HG02943 (cell line): ENCODE results near the gene ADGRF1.
A peak's percentile ranks its signal among the peaks of the same experiment; 100 is the strongest.
"Not testable (repeated sequence)": the region's sequence is repeated elsewhere in the genome, so short reads cannot be mapped to it uniquely, and the experiment has no call there.

ENCODE experiments used
- ATAC-seq: cut with Tn5 transposase; IDR thresholded peaks from one replicate; pipeline ENCODE4 v1.9.1; 2021; ENCODE audit warnings: mild to moderate bottlenecking, low read depth, moderate library complexity; ENCODE audit not compliant: unreplicated experiment

ADGRF1 gene

DNA sequence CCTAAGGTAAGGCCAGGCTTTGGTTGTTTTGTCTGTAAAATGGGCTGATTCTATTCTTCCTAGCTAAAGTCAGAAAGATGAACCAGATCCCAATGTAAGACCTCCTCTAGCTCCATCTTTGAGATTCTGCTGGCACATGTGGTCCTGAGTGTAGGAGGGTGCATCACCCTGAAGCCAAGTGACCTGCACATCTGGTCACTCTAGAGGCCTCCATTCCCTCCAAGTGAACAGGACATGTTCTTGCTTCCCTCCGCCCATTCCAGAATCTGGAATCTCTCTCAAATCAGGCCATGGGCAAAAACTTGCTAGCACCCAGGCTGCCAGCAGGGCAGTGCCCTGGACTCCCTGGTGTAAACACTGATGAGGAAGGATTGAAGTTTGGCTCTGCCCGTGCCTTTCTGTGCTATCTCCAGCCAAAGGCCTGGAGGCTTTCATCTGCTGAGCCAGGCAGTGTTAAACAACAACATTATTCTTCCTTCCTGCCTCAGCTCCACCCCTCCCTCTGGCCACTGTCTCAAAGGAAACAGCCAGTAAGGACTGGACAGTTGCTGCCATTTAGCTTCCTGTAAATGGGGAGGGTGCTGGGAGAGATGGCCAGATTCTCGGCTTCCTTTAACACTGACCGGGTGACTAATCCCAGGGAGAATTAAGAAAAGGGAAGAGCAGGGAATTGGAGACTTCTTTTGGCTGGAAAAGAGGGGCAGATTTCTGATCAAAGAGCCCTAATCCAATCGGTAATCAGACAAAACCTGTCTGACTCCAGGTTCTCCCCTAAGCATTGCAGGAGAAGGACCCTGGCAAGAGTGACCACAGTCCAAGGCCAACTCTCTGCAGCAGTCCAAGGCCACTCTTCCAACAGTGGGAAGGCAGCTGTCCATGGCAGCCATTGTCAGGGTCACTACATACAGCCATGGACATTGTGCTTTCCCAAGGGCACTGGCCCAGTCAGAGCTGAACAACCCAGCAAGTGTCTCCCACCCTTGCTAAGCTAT lies 19.5 kb upstream of the ADGRF1 start:
- ATAC-seq: no peak

DNA sequence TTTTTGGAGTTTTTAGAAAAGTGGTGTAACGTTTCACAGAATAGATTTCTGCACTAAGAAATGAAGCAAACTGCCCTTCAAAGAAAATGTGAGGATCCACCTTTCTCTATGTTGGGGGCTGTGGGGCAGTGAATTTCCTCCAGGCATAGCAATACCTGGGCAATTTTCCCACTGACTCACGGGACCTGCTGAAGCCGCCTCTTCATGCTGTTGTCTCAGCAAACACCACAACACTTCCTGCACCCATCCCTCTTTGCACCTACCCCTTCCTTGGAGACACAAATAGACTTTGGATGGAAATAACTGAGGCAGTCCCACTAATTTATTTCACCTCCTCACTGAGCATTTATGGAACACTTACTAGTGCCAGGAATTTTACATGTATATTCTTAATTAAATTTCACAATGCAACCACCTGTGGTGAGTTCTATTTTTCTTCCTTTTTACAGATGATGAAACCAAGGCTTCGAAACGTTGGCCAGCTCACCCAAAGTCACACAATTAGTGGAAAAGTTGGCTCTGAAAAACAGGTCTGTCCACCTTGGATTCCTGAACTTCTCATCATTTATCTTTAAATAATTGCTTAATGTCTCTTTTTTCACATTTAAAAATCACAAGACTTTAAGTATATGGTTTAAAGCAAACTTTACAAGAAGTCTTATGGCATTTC lies 17.2 kb upstream of the ADGRF1 start:
- no peak for ATAC-seq

DNA sequence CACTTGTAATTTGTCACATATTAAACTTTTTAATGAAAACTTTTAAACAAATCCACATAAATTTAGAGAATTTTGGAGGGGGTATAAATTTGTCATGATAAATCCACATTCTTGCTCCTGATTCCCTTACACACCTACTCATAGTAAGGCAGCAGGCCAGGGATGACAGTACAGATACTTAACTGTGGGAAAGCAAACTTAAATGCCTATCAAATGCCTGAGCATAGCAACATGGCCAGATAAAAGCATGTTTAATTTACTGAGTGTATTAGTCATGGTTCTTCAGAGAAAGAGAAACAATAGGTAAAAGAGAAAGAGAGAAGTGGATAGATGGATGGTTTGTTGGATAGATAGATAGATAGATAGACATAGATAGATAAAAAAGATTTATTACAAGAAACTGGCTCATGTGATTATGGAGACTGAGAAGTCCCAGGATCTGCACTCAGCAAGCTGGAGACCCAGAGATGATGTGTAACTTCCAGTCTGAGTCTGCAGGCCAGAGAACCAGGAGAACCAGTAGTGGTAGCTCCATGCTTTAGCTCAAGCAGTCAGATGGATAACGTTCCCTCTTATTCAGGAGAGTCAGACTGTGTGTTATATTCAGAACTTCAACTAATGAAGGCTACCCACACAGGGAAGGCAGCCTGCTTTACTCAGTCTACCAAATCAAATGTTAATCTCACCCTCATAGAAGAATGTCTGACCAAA lies 15.9 kb upstream of the ADGRF1 start:
- no peak for ATAC-seq

DNA sequence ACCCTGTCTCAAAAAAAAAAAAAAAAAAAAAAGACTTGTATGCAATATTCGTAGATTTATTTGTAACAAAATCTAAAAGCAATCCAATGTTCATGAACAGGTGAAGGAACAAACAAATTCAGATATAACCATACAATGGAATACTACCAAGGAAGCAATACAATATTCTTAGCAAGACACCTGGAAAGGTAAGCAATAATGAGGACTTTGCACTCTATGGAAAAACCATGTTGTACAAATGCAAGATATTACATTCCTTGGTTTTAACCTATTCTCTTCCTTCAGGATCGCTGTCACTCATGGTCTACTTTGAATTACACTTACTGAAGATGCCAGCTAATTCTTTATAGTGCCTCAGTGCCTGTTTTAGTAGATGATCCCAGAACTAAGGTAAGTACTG lies 14.7 kb upstream of the ADGRF1 start:
- ATAC-seq: no peak

DNA sequence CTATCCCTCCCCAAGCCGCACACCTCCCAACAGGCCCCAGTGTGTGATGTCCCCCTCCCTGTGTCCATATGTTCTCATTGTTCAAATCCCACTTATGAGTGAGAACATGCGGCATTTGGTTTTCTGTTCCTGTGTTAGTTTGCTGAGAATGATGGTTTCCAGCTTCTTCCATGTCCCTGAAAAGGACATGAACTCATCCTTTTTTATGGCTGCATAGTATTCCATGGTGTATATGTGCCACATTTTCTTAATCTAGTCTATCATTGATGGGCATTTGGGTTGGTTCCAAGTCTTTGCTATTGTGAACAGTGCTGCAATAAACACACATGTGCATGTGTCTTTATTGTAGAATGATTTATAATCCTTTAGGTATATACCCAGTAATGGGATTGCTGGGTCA lies 12.2 kb upstream of the ADGRF1 start:
- ATAC-seq: not testable (repeated sequence)

DNA sequence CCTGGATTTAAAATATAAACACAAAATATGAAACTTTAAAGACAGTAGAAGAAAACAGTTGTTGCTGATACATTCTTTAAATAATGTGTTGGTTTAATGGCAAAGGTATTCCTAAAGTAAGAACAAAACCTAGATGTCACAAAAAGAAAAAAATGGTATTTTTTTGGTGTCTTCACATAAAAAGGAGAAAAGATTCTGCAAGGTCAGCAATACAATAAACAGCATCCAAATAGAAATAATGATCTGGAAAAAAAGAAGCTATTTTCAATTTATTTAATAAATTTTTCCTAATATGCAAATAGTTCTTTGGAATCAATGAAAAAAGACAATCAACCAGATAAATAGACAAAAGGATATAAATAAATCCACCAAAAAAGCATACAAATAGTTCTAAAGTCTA lies 6.5 kb upstream of the ADGRF1 start:
- ATAC-seq: no peak

DNA sequence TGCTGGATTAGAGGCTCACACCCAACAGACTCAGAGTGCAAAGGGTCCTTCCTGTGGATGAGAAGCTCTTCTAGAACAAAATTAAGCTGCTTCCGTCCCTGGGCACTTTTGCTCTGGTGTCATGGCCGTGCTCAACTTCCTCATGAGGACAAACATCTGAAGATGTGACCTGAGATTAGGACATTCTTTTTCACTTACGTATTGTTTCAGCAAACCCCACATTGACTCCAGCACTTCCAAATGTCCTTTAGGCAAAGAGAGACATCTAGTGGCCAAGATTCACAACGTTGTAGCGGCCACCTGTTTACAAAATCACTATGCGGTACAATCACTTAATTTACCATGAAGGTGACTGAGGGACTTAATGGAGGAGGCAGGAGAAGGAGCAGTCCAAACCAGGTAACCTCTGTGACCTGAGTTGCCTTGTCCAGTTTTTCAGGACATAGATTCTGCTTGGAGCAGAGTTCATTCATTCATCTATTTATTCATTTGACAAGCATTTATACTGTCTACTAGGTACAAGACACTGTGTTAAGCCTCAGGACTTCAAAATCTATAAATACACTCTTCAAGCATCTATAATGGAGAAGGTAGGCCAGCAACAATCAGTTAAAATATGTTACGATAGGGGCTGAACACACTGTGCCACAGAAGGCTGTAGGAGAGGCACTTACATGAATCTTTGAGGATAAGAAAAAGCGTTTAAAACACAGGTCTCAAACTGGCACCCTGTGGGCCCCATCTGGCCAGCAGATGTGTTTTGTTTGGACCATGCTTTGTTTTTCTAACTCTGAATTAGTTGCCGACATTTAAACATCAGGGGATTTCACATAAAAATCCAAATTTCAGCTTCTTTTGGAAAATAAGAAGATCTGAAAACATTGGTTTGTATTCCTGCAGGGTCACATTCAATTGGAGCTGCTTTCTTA lies 5.6 kb upstream of the ADGRF1 start:
- ATAC-seq: peak; percentile 84

DNA sequence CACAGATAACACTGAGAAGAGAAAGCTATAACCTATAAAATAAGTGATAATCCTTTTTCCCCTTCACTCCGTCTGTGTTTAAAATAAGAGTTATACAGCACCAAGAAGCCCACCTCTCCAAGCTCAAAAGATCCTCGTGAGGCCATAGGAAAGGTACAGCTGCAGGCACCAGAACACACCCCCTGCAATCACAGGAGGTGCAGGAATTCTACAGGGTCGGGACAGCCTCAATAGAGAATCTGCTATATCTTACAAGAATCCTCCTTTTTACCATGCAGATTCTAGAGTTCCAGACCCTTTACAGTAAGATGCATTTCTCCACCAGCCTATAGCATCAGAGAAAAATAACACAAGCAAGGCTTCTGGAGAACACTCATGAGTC lies 5.0 kb upstream of the ADGRF1 start:
- no peak for ATAC-seq

DNA sequence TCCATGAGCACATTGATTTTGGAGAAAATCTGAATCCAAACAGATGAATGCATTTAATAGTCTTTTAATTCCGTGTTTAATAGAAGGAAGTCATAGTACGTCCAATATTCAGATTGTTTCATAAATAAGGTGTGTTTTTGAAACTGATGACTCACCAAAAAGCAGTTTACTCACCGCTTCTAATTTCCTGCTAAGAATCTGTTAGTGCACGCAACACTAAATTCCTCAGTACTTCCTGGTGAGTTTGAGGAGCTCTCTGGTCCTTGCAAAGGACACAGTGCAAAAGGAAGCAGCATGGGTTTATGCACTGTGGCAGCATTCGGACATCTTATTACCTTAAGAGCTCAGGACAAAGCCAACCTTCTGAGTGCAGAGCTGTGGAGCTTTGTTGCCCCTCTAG lies 2.3 kb upstream of the ADGRF1 start:
- no peak for ATAC-seq

DNA sequence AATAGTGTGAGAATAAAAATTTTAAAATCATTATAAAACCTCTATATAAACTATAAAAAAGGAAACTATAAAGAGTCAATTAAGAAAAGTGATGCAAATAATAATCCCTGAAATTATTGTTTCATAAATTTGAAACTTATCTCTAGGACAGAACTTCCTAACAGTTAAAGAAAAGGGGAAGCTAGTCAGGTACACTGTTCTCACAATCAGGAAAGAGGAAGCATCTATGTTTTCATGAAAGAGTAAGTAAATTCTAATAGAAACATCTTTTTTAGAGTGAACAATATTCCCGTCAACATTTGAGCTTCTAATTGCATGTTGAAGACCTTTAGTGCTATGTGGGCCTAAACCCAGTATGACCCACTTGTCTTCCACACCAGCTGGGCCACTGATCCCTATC lies 1.2 kb upstream of the ADGRF1 start:
- ATAC-seq: no peak

DNA sequence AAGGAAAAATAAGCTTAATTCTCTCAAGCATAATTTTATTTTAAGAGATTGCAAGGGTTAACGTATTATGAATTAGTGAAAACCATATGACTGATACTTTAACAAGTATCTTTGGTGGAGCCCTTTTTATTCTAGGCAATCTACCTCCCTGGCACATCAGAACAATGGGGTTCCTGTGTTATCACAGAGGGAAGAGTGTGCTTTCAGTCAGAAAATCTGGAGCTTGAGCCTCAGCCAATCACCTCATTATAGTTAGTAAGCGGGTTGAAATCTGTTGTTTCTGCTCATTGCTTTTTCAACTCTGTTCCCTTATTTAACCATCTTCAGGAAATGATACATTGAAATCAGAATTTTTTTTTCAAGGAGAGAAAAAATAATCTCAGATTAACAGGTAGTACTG lies 391 bp downstream of the ADGRF1 start:
- ATAC-seq: no peak

DNA sequence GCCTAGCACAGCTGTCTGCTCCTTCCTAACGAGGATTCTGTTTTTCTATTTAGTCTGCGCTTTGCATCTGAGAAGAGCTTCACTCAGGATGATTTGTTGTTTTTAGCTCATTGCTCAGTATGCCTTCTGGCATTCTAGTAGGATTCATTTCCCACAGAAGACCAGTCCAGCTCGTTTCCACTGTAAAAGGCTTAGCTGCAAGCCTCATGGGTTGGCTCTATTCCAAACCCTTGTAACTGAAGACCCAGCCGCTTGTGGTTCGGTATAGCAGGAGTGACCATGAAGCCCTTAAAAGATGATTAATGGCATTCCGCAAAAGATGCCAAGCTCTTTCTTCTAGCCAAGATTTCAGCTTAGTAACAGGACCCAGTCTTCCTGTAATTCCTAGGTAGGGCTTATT lies 7.2 kb downstream of the ADGRF1 start:
- ATAC-seq: no peak

DNA sequence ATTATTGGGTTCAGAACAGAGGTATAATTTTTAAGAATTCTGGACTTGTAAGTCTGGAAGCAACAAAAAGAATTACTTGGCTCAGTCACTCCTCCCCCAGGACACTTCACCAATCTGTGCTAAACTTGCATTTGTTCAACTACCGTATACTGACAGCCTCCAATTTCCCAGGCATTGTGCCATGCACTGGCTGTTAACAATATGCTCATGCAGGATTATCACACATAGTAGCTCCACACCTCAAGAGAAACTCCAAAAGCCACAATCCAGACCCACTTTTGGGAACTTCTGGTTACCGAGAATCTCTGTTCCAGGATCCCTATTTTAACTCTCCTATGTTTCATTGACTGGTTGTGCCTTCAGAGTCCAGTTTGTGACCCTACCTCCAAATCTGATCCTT lies 7.7 kb downstream of the ADGRF1 start:
- ATAC-seq: no peak

DNA sequence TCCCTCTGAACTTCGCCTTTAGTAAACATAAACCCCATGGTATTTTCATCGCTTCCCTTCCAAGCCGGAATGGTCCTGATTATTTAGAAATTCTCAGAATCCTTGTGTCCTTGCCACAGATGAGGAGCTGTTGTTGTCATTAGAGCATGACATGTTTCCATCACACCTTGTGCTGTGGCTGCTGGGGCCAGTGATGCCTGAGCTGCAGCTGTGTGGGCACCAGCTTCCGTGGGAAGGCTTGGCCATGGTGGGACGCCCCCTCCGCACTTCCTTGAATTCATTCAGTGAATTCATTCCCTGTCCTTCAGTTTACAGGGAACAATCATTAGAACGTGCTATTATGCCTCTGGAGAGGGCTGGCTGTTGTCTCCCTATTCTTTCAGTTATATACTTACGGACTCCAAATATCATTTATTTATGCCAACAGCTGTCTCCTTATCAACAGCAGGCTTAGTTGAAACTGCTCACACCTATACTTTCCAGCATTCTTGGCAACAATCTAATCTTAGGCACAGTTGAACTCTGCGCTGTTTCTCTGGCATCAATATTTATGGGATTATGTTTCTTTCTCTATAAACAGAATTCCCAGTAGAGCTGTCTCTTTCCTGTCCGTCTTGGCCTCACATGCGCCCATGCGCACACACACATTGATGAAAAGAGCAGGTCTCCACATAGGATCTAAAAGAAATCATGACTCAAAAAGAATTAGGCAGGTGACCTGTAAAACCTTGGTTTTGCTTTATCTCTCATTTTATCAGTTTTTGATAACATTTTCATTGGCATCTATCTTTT lies 9.0 kb downstream of the ADGRF1 start:
- ATAC-seq: no peak

DNA sequence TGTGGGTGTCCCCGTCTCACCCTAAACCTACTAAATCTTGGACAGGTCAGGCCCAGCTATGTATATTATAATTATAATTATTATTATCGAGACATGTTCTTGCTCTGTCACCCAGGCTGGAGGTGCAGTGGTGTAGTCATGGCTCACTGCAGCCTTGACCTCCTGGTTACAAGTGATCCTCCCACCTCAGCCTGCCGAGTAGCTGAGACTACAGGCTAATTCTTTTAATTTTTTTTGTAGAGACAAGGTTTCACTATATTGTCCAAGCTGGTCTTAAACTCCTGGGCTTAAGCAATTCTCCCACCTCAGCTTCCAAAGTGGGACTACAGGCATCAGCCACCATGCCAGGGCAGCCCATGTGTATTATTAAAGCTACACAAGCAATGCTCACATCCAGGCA lies 10.5 kb downstream of the ADGRF1 start:
- ATAC-seq: no peak

DNA sequence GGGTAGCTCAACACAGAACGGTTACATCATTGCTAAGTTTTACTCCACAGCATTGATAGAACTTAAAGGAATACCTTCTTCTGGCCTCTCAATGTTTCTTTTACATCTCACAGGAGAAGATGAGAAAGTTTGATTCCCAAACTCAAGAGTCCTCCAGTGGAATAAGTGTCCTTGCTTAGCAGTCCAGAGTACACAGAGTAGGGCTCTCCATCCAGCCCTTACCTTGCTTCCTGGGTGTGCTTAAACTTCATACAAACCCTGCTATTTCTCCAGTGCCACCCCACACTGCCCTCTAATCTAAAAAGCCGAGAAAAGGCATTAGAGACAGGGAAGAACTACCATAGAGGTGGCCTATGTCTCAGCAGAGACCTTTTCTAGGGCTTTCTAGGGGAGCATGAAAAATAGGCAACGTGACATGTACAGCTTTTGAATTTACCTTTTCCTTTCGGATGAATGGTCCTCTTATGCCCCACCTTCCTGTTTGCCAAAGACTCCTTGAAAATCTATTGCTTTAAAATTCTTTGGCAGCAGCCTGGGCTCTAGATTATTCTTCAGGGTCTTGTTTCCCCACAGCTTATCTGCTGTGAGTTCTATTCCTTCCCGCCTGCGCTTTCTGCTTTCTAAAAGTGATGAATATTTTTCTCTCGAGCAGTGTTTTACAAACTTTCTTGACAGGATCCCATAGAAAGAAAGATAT lies 12.1 kb downstream of the ADGRF1 start:
- ATAC-seq: no peak

DNA sequence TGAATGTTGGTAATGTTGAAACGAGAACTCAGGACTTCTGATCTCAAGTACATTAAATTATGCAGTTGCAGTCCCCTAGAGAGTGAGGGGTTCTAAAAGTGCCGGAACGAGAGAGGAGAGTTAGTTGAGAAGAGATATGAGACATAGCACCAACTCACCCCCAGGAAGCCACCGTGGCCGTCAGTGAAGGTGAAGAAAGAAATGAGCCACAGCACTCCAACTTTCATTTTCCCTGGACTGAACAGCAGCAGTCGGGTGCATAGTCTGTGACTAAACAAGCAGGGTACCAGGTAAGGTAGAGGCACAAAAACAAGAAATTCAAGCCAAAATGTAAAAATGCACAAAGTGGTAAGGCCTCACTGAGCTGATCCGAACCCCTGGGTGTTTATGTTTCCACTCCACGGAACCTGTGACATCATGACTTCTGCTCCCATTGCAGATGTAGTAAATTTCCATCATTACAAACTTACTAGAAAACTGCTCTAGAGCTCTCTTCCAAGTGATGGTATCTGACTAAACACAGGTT lies 13.2 kb downstream of the ADGRF1 start:
- no peak for ATAC-seq

DNA sequence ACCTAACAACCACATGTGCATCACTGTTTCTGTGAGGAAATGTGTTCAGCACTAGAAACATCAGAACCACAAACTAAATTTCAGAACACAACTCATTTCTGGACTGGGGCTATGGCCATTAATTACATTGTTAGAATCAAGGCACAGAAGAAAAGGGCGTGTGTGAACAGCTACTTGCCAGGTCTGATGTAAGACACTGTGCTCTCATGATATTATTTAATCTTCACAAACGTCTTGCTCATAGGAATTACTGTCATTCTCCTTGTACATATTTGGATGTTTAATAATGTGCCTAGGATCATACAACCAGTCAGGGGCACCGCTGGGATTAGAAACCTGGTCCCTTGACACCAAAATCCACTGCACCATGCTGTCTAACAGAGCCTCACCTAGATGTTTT lies 14.8 kb downstream of the ADGRF1 start:
- no peak for ATAC-seq

DNA sequence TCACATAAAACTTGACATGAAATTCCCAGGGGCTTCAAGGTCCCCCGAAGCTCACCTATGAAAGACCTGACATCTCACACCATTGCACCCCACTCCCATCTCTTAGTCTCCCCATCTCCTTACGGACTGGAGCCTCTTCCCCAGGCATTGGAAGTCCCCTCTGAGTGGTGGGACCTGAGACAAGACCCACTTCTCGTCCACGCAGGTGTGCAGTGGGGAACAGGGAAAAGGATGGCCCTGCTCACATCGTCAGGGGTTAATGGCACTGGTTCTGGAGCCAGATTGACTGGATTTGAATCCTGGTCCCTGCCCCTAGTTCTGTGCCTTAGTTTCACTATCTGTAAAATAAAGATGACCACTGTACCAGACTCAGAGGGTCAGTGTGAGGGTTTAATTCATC lies 15.5 kb downstream of the ADGRF1 start:
- no peak for ATAC-seq
